22Rv1 (cell line): ENCODE measurements around the gene SPATA13.

ENCODE experiments used
- H3K27ac ChIP-seq: fragments of 450-650 bp; 2 replicates; pipeline ENCODE4 v1.5.1; 2017
- CTCF ChIP-seq: fragments of 450-650 bp; IDR thresholded peaks from 2 replicates; pipeline ENCODE4 v1.5.1; 2017; ENCODE audit warnings: mild to moderate bottlenecking
- ZFX ChIP-seq: fragments of 450-650 bp; IDR thresholded peaks from 2 replicates; pipeline ENCODE4 v1.6.1; 2017; ENCODE audit warnings: antibody characterized with exemption, borderline replicate concordance

SPATA13 gene

GRCh38 chr13:24223341-24224231, 63.1 kb downstream of the SPATA13 start:
- H3K27ac ChIP-seq, result no peak overlapping the region
- TF ChIP-seq CTCF (no peak), ZFX (no peak)

GRCh38 chr13:24224232-24224680, 63.7 kb downstream of the SPATA13 start:
- no peak overlapping the region for H3K27ac ChIP-seq
- TF ChIP-seq ZFX (no peak), CTCF (no peak)

- TF ChIP-seq ZFX (no peak), CTCF (no peak)
- H3K27ac ChIP-seq, result no peak overlapping the region
These were observed 64.5 kb downstream of the SPATA13 start for GRCh38 chr13:24225062-24225461.

GRCh38 chr13:24225930-24226329, 65.4 kb downstream of the SPATA13 start:
- no peak overlapping the region for H3K27ac ChIP-seq
- no peak for TF ChIP-seq CTCF
- no peak for TF ChIP-seq ZFX

GRCh38 chr13:24226762-24227161, 66.2 kb downstream of the SPATA13 start:
- H3K27ac ChIP-seq, result no peak overlapping the region
- TF ChIP-seq CTCF (no peak), ZFX (no peak)

- no peak overlapping the region for H3K27ac ChIP-seq
- TF ChIP-seq CTCF, result peak; percentile 93
- no peak for TF ChIP-seq ZFX
These were observed 68.4 kb downstream of the SPATA13 start for GRCh38 chr13:24228852-24229458.

GRCh38 chr13:24230428-24231072, 70.0 kb downstream of the SPATA13 start:
- TF ChIP-seq ZFX (no peak), CTCF (no peak)
- no peak overlapping the region for H3K27ac ChIP-seq
